HG03045 (cell line): ENCODE data around the gene YY1AP1.
"Not testable (repeated sequence)": the region's sequence is repeated elsewhere in the genome, so short reads cannot be mapped to it uniquely, and the experiment has no call there.

Experiments used
- ATAC-seq: cut with Tn5 transposase; IDR thresholded peaks from one replicate; pipeline ENCODE4 v1.9.1; 2021; ENCODE audit warnings: mild to moderate bottlenecking, moderate library complexity; ENCODE audit not compliant: unreplicated experiment

YY1AP1 gene

GRCh38 chr1:155648207-155649147 is 40.1 kb downstream of the YY1AP1 start:
- no peak for ATAC-seq

GRCh38 chr1:155646307-155646706 is 42.3 kb downstream of the YY1AP1 start:
- no peak for ATAC-seq

- no peak for ATAC-seq
These were observed 42.9 kb downstream of the YY1AP1 start for GRCh38 chr1:155645648-155646047.

DNA sequence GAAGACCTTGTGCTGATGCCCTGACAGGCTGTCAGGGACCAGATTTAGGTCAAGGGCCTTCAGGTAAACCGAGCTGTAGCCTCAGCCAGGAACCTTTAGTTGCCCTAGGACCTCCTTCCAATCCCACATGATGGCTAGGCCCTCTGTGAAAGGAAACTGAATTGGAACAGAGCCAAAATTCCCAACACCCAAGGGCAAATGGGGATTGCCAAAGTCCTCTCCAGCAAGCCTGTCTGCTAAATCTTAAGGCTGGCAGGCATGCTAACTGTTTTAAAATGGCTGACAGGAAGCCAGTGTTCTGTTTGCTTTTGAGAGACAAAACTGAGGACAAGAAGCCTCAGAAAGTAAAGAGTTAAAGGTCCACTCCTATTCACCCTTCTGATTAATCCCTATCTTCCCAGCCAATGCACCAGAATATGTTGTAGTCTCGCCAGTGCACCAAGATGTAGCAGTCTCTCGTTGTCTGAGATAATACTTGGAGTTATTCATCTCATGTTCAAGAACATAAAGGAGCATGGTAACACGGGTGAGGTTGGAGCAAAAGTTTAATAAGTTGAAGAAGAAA is 43.5 kb downstream of the YY1AP1 start:
- no peak for ATAC-seq

GRCh38 chr1:155643230-155643629 is 45.3 kb downstream of the YY1AP1 start:
- ATAC-seq, result no peak

- not testable (repeated sequence) for ATAC-seq
These were observed 45.9 kb downstream of the YY1AP1 start for GRCh38 chr1:155642559-155643180.

GRCh38 chr1:155640367-155640766 is 48.2 kb downstream of the YY1AP1 start:
- ATAC-seq, result no peak

GRCh38 chr1:155636397-155637153 is 52.0 kb downstream of the YY1AP1 start:
- ATAC-seq, result no peak

- ATAC-seq, result not testable (repeated sequence)
These were observed 62.1 kb downstream of the YY1AP1 start for GRCh38 chr1:155626428-155626827.

- no peak for ATAC-seq
These were observed 65.2 kb downstream of the YY1AP1 start for GRCh38 chr1:155623357-155623756.

- ATAC-seq, result no peak
These were observed 66.4 kb downstream of the YY1AP1 start for GRCh38 chr1:155622191-155622590.

DNA sequence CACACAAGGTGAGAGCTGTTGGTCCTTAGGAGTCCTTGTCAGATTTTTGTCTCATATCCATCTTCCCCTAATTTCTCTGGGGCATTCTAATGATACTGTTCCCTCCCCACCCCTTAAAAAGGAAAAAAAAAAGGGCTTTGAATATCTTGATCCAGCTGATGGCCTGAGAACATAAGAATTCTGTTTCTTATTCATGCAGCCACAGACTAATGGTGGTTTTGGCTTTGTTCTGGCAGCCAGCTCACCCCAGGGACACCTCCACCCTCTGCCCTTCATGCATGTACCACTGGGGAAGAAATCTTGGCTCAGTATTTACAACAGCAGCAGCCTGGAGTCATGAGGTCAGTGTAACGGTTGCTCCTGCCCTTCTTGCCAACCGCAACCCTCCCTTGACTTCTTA is 75.3 kb downstream of the YY1AP1 start:
- ATAC-seq, result not testable (repeated sequence)

DNA sequence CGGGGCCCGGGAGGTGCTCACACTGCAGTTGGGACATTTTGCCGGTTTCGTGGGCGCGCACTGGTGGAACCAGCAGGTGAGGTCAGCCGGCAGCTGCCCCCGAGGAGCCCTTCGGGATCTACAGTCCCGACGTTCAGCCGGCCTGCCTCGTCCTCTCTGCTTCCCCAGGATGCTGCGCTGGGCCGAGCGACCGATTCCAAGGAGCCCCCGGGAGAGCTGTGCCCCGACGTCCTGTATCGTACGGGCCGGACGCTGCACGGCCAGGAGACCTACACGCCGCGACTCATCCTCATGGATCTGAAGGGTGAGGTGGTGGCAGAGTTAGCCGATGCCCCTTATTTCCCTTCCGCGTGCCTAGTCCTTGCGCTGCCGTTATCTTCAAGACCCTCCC is 78.3 kb downstream of the YY1AP1 start:
- not testable (repeated sequence) for ATAC-seq

- ATAC-seq, result peak; percentile 88
These were observed 78.9 kb downstream of the YY1AP1 start, which contains the start of gene MSTO1 for GRCh38 chr1:155609515-155610256. MSTO1 (plus strand) TSS chr1:155610218; CDS start chr1:155610249, 31 bp downstream.
